ENCODE measurements around the gene ANKRD65.

- TF ChIP-seq EZH2 (IDR thresholded peaks at IDR 0.05): no peak
- no peak for TF ChIP-seq POLR2AphosphoS5 (IDR thresholded peaks at IDR 0.05; ENCODE audit: borderline replicate concordance, low read depth, low read length)
- no peak for TF ChIP-seq FOXP2 (optimal IDR thresholded peaks at IDR 0.05; ENCODE audit: control extremely low read depth, extremely low read length, insufficient read depth)
Observed at GRCh38 chr1:1432274-1432950, 11.3 kb upstream of the ANKRD65 start.
